OCI-LY3 (cell line): ENCODE measurements around the gene BRAF.

ENCODE experiments used
- CTCF ChIP-seq: fragments of 200-600, 300-600 bp; sonication (generic); IDR thresholded peaks from 2 replicates; pipeline ENCODE4 v1.5.1; 2014; ENCODE audit warnings: antibody characterized with exemption, low read length, low read depth
- EZH2phosphoT487 ChIP-seq: fragments of 200-600 bp; shearing (Covaris generic); IDR thresholded peaks from 2 replicates; pipeline ENCODE4 v1.6.1; 2018; ENCODE audit warnings: antibody characterized with exemption, mixed run types, low read depth

DNA sequence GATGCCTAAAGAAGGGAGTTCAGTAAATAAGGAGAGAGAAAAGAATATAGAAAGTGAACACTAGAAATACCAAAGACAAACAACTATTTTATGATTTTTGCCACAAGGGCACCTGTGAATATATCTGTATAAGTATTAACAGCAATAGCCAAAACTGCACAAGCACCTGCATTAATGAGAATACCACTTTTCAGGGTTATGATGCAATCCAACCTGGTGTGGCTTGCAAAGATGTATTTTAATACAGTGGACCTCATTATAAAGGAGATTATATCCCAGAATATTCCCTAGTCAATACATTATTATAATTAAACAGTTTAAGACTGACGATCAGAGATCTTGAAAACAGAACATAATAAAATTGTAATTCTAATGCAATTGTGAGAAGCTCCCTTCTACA is 4.0 kb downstream of the BRAF start:
- TF ChIP-seq CTCF (no peak), EZH2phosphoT487 (no peak)
